Astrocyte (in vitro differentiated cells and primary cell): ENCODE measurements around the gene SYTL2.

Experiments
- EZH2 ChIP-seq: IDR thresholded peaks from 2 replicates; pipeline ENCODE4 v1.6.1; 2012; ENCODE audit warnings: mild to moderate bottlenecking, low read length, inconsistent platforms; ENCODE audit not compliant: insufficient read depth
- TF ChIP-seq, protein P1 (sequence below): IDR thresholded peaks from 2 replicates; pipeline ENCODE4 v1.5.1; 2011; ENCODE audit warnings: low read depth, mild to moderate bottlenecking, inconsistent platforms, low read length, moderate library complexity; ENCODE audit not compliant: insufficient read depth

GRCh38 chr11:85759915-85760314 lies 51.0 kb downstream of the SYTL2 start:
- TF ChIP-seq EZH2: no peak
- TF ChIP-seq, protein P1, sequence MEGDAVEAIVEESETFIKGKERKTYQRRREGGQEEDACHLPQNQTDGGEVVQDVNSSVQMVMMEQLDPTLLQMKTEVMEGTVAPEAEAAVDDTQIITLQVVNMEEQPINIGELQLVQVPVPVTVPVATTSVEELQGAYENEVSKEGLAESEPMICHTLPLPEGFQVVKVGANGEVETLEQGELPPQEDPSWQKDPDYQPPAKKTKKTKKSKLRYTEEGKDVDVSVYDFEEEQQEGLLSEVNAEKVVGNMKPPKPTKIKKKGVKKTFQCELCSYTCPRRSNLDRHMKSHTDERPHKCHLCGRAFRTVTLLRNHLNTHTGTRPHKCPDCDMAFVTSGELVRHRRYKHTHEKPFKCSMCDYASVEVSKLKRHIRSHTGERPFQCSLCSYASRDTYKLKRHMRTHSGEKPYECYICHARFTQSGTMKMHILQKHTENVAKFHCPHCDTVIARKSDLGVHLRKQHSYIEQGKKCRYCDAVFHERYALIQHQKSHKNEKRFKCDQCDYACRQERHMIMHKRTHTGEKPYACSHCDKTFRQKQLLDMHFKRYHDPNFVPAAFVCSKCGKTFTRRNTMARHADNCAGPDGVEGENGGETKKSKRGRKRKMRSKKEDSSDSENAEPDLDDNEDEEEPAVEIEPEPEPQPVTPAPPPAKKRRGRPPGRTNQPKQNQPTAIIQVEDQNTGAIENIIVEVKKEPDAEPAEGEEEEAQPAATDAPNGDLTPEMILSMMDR: no peak
